Pancreas (tissue), 10 donors: ENCODE data around the gene BCL2L1. TPM values are rescaled to one million over a fixed set of nuclear protein-coding genes. Genes with fewer than 3 reads are reported as not detected.

ENCODE experiments used
- ATAC-seq, 4 donors: fragments of 200-7000 bp; cut with Tn5 transposase; one replicate each; pipeline versions ENCODE4 v1.8.0 to v1.9.1; 2020; ENCODE audit warnings: mild to moderate bottlenecking in 4 of 4, moderate library complexity in 4 of 4
- DNase-seq, 6 donors: peaks; one replicate each; pipeline ENCODE4 v3.0.0-alpha.2; 2020
- FAIRE-seq: peaks from 2 replicates; lab custom pipeline; 2012; peaks lifted over from hg19 to GRCh38; lab: Jason Lieb, UNC
- H3K27ac ChIP-seq, 4 donors: fragments of 200-600 bp; sonication (generic); 1 replicate in 3 of 4; 2 replicates in 1 of 4; pipeline versions ENCODE4 v1.5.0 to v1.8.0; 2020
- H3K27me3 ChIP-seq, 4 donors: fragments of 200-600 bp; one replicate each; pipeline ENCODE4 v1.8.0; 2021
- H3K36me3 ChIP-seq, 3 donors: fragments of 200-600 bp; sonication (generic) in 1 of 3; one replicate each; pipeline versions ENCODE4 v1.5.0 to v1.8.0; 2020 to 2021
- H3K4me1 ChIP-seq, 3 donors: fragments of 200-600 bp; one replicate each; pipeline ENCODE4 v1.8.0; 2021
- H3K4me3 ChIP-seq, 4 donors: fragments of 200-600 bp; sonication (generic) in 2 of 4; one replicate each; pipeline versions ENCODE4 v1.5.0 to v1.8.0; 2020 to 2021
- H3K9me3 ChIP-seq, 4 donors: fragments of 200-600 bp; one replicate each; pipeline ENCODE4 v1.8.0; 2021
- CTCF ChIP-seq, 4 donors: fragments of 200-600 bp; sonication (generic) in 3 of 4; IDR thresholded peaks; one replicate each; pipeline versions ENCODE4 v1.5.0 to v1.8.0; 2021; ENCODE audit warnings: antibody characterized with exemption in 4 of 4
- WGBS, 2 donors: extraction: QIAGEN DNeasy Blood & Tissue Kit; methylation state at CpG; one replicate each; pipeline ENCODE4 v1.1.7; 2013; 5-methylcytosine and 5-hydroxymethylcytosine counted together
- intact Hi-C, 3 donors: fragments of 100-400 bp; cut with DNase I; formaldehyde crosslinking; loops; one replicate each; pipeline versions ENCODE4 v1.11.1 to v1.14.2; 2022
- polyA plus RNA-seq, 2 donors: library from polyadenylated mRNA; stranded (reverse); fragments of 200-250 nt; gene quantifications; one replicate each; pipeline ENCODE4 v1.2.3, GENCODE V29; 2013
- total RNA-seq, 6 donors: library from RNA; stranded (reverse); fragmentation: NEBNext Ultra II Directional in 4 of 6; extraction: Animal tissue kit (Norgen Biotek cat#: 25700) in 4 of 6; gene quantifications; one replicate each; pipeline versions ENCODE4 v1.2.1 to v1.2.4, GENCODE V29; 2021 to 2023
- donor health status: healthy with polysubstance abuse.
- donor health status: DM: no; HTN: no; CAD: no; lungs with moderate emphysema.
- donor health status: DM: no; HTN: no; CAD: no.
- donor health status: control.
- donor health status: control.
- donor health status: Bipolar disorder and iron deficiency.
- donor health status: DM: yes; HTN: yes; CAD: no.
- donor health status: DM: no; HTN: no; CAD: no.
- donor health status: DM: no; HTN: no; CAD: no.
- donor health status: DM: yes; HTN: yes; CAD: no.

BCL2L1 gene
- total and polyA plus RNA-seq, 8 donors: 27.3 to 59.8 (median 40.8) TPM

DNA sequence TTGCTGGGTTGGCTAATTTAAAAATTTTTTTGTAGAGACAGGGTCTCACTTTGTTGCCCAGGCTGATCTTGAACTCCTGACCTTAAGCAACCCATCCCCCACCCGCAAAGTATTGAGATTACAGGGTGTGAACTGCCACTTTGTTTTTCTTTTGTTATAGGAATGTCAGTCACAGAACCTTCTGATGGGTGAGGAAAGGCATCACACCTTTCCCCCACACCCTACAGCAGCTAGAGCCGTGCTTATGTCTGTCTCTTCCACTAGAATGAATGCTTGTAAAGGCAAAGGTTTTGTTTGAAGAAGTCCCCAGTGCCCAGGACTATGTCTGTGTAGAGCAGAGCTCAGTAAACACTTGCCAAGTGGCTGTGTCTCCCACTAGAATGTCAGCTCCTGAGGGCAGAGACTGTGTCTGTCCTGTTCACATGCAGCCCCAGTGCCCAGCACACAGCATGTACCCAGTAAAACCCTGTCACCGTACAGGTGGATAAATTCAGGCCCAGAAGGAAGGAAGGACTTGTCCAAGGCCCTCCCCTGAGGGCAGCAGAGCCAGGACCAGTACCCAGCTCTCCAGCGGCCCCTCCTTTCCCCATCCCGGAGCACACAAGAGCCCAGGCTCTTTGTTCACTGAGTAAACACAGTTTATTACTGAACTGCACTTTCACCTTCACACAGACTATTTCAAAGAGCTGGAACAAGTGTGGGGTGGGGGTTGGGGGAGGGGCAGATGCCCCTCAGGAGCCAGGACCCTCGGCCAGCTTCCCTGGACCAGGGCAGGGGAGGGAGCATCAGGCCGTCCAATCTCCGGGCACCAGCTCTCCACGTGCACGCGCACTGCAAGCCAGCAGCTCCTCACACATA lies 58.6 kb downstream of the BCL2L1 start:
- intact Hi-C loops: no loop called here
- FAIRE-seq (no peak), DNase-seq (peak in 5 of 6 donors; percentile 62 to 77 (median 67))

DNA sequence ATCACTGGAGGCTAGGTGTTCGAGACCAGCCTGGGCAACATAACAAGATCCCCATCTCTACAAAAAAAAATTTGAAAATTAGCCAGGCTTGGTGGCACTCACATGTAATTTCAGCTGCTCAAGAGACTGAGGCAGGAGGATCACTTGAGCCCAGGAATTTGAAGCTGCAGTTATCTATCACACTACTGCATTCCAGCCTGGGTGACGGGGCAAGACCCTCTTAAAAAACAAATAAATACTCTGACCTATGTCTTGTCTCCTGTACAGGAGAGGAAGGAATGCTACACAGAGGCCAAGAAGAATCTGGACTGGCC lies 59.2 kb downstream of the BCL2L1 start:
- FAIRE-seq (no peak), ATAC-seq (no peak), DNase-seq (no peak)
- no peak for TF ChIP-seq CTCF (IDR thresholded peaks at IDR 0.05)
- intact Hi-C loops: no loop called here
- Histone ChIP-seq H3K4me3 (no peak overlapping the region), H3K27ac (peak overlapping the region in 3 of 4 donors; percentile 39 to 77 (median 45)), H3K36me3 (no peaks in the 10 kb centered on the region), H3K27me3 (no peaks in the 10 kb centered on the region), H3K9me3 (no peaks in the 10 kb centered on the region), H3K4me1 (peaks cover 18 to 29% (median 26%) of the 10 kb centered on the region in 3 donors)
- 82 to 88% methylated on average over 2 of the region's 2 CpGs for WGBS, 2 donors

More for the DNA sequence above, 58.6 kb downstream of the BCL2L1 start:
- ATAC-seq: peak; percentile 62 to 79 (median 72)
- Histone ChIP-seq H3K4me3 (no peak overlapping the region), H3K27ac (peak overlapping the region; percentile 40 to 77 (median 48)), H3K27me3 (no peaks in the 10 kb centered on the region), H3K36me3 (no peaks in the 10 kb centered on the region), H3K9me3 (no peaks in the 10 kb centered on the region), H3K4me1 (peaks cover 20 to 29% (median 26%) of the 10 kb centered on the region in 3 donors)
- TF ChIP-seq CTCF (IDR thresholded peaks at IDR 0.05): no peak
- 37 to 38% methylated on average over 11 of the region's 11 CpGs for WGBS, 2 donors

DNA sequence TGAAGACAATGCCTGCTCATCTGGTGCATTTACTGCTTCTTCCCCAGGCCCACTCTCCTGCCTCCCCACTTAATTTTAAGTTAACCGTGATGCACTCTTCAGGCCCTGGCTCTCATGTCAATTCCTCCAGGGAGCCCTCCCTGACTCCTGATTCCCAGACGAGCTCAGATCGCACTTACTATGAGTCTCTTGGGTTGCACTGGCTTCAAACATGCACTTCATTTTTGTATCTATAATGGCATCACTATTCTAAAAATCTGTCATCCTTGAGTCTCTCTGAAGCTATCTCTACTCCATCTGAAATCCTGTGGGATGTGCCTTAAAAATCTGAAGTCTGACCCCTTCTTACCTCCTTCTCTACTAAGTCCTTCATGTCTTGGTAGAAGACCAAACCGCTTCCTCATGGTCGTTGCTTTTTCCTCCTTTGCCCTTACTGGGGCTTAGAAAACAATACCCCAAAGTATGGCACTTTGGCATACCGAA lies 60.3 kb downstream of the BCL2L1 start:
- no peak for FAIRE-seq
- Histone ChIP-seq H3K4me3 (no peak overlapping the region), H3K36me3 (no peaks in the 10 kb centered on the region), H3K9me3 (no peaks in the 10 kb centered on the region), H3K4me1 (peaks cover 18 to 29% (median 26%) of the 10 kb centered on the region in 3 donors), H3K27ac (peak overlapping the region in 3 of 4 donors; percentile 24 to 63 (median 62)), H3K27me3 (no peaks in the 10 kb centered on the region)
- no peak for ATAC-seq
- no peak for TF ChIP-seq CTCF (IDR thresholded peaks at IDR 0.05)
- DNase-seq: no peak
- intact Hi-C loops: no loop called here
- 75 to 81% methylated on average over 6 of the region's 6 CpGs for WGBS, 2 donors

- DNase-seq: peak; percentile 67 to 96 (median 86)
- intact Hi-C loops: loop anchor here in 1 of 3 donors (2.0 kb wide), 1 partner anchor 63 kb away; no protein-coding TSS in a partner anchor
- 7 to 9% methylated on average over 24 to 31 of the region's 31 CpGs for WGBS, 2 donors
- H3K4me3 ChIP-seq: peak overlapping the region in 2 of 4 donors; percentile 22 to 32
- peaks cover 18 to 26% (median 26%) of the 10 kb centered on the region in 3 donors for H3K4me1 ChIP-seq
- no peaks in the 10 kb centered on the region for H3K36me3 ChIP-seq
- H3K9me3 ChIP-seq: no peaks in the 10 kb centered on the region
- H3K27ac ChIP-seq: peak overlapping the region in 3 of 4 donors; percentile 24 to 63 (median 62)
- TF ChIP-seq CTCF (IDR thresholded peaks at IDR 0.05): peak; percentile 76 to 85 (median 82)
- FAIRE-seq: no peak
- ATAC-seq: peak; percentile 76 to 90 (median 84)
- H3K27me3 ChIP-seq: no peaks in the 10 kb centered on the region
These were observed 60.9 kb downstream of the BCL2L1 start for GRCh38 chr20:31661625-31662371.
